Measurements from ENCODE around the gene ZBTB37.
"Not testable (repeated sequence)": the region's sequence is repeated elsewhere in the genome, so short reads cannot be mapped to it uniquely, and the experiment has no call there.

ZBTB37 gene

GRCh38 chr1:173832748-173833147, 35.4 kb upstream of the ZBTB37 start:
- FAIRE-seq (no peak), DNase-seq (ENCODE audit: insufficient read length, low spot score) (no peak)
- TF ChIP-seq CTCF (IDR thresholded peaks at IDR 0.05; ENCODE audit: insufficient read depth, missing control alignments), result no peak

GRCh38 chr1:173852105-173852504, 16.1 kb upstream of the ZBTB37 start:
- no peak for TF ChIP-seq CTCF (IDR thresholded peaks at IDR 0.05; ENCODE audit: insufficient read depth, missing control alignments)
- DNase-seq (ENCODE audit: insufficient read length, low spot score) (no peak), FAIRE-seq (peak; percentile 78)

GRCh38 chr1:173853074-173853473, 15.1 kb upstream of the ZBTB37 start:
- TF ChIP-seq CTCF (IDR thresholded peaks at IDR 0.05; ENCODE audit: insufficient read depth, missing control alignments), result no peak
- no peak for DNase-seq (ENCODE audit: insufficient read length, low spot score)
- FAIRE-seq, result no peak

- no peak for FAIRE-seq
- no peak for TF ChIP-seq CTCF (IDR thresholded peaks at IDR 0.05; ENCODE audit: insufficient read depth, missing control alignments)
- no peak for DNase-seq (ENCODE audit: insufficient read length, low spot score)
Observed at GRCh38 chr1:173856014-173856413, 12.2 kb upstream of the ZBTB37 start.

- FAIRE-seq, result no peak
- TF ChIP-seq CTCF (IDR thresholded peaks at IDR 0.05; ENCODE audit: insufficient read depth, missing control alignments), result no peak
- no peak for DNase-seq (ENCODE audit: insufficient read length, low spot score)
Observed at GRCh38 chr1:173856903-173857302, 11.3 kb upstream of the ZBTB37 start.

- TF ChIP-seq CTCF (IDR thresholded peaks at IDR 0.05; ENCODE audit: insufficient read depth, missing control alignments), result no peak
- DNase-seq (ENCODE audit: insufficient read length, low spot score) (no peak), FAIRE-seq (no peak)
Observed at GRCh38 chr1:173857363-173857917, 10.7 kb upstream of the ZBTB37 start.

- not testable (repeated sequence) for FAIRE-seq; DNase-seq (ENCODE audit: insufficient read length, low spot score)
Observed at GRCh38 chr1:173859547-173859946, 8.6 kb upstream of the ZBTB37 start.

- no peak for FAIRE-seq
- DNase-seq (ENCODE audit: insufficient read length, low spot score), result no peak
Observed at GRCh38 chr1:173860065-173860464, 8.1 kb upstream of the ZBTB37 start.

More at GRCh38 chr1:173860065-173860464, 8.1 kb upstream of the ZBTB37 start:
- TF ChIP-seq CTCF (IDR thresholded peaks at IDR 0.05; ENCODE audit: insufficient read depth, missing control alignments), result no peak
